Activated CD8-positive, alpha-beta memory T cell treated with anti-CD3 and anti-CD28 coated beads, Interleukin-2, amount 50 U/mL, for 1 hour (primary cell): ENCODE data around the gene PSMD11.

Experiments used
- DNase-seq: peaks from one replicate; pipeline ENCODE4 v3.0.0-alpha.2; 2020; ENCODE audit errors: extremely low read depth

Gene PSMD11

DNA sequence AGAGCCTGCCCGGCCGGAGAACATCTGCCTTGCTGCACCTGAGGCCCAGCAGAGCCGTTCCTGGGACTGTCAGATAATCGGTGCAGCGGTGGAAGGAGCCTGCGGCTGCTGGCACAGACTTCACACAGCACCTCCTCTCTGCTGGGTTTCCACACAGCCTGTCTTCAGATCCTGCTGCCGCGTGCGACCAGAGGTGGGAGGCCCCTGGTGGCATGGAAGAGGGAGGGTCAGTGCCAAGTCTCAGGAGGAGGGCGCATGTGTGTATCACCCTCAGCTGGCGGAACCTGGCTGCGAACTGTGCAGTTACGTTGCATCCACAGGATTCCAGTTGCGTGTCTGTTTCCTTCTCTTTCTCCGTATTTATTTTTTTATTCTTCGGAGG is 45.8 kb downstream of the PSMD11 start:
- DNase-seq = no peak

- DNase-seq = no peak
These were observed 47.3 kb downstream of the PSMD11 start for GRCh38 chr17:32491371-32492263.

- DNase-seq = no peak
These were observed 47.9 kb downstream of the PSMD11 start for GRCh38 chr17:32492264-32492589.

DNA sequence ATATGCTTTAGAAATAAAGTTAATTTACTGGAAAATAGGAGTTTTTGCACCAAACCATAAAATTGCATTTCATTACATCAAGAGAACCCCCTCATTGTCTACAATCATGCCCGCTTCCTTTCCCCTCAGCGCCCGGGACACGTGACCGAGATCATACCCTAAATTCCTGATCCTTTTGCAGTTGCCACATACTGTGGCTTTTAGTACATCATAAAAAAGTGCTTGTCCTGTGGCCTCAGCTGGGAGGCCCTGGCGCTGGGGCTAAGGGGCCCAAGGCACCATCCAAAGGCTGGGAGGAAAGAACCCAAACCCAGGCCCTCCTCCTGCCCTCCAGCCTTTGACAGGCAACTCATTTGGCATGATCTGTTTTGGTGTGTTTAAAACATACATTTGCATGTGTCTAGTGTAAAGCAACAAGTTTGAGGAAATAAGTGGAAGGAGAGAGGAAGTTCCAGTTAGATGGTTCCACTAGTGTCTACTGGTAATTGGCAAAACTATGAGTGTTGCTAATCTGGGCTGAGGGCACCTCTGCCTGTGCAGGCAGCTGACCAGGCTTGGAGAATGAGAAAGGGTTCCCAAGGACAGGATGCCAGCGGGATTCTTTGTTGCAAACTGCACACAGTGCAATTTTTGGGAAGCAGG is 48.5 kb downstream of the PSMD11 start:
- DNase-seq = no peak

DNA sequence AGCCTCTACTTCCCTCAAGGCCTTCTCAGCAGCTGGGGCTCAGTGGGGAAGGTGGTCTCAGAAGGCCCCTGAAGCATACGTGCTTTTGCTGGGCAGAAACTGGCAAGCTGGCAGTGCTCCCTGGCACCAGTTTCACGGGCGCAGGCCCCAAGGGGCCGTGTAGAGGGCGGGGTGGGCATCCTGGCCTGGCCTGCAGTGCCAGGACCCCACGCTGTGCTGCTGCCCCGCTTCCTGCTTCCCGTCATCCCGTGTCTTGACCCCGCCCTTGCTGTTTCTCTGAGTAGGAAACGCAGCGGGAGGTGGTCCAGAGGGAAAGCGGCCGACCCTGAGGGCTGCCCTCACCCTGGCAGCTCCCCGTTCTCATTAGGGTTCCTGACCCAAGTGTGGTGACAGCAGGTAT is 49.3 kb downstream of the PSMD11 start:
- no peak for DNase-seq

DNA sequence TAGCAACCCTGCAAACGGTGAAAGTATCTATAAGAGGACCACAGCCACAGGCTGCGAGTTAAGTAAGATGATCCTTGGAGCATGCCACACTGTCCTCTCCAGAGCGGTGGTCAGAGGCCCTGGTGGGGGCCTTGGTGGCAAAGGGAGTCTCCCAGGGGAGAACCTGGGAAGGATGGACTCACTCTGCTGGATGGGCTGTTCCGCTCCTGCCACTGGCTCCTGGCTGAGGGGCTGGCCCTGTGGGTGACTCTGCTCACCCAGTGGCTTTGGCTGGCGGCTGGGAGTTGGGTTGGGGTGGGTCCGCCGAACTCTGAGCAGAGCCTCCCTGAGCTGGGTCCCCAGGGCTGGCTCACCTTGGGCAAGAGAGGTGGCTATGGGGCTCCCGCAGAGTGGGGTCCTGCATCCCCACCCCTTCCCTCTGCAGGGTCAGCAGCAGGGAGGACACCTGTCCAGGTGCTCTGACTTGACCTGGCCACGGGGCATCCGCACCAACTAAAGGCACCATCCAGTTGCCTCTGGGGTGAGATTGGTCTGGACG is 49.7 kb downstream of the PSMD11 start:
- DNase-seq = no peak

GRCh38 chr17:32494621-32495358 is 50.5 kb downstream of the PSMD11 start:
- DNase-seq = no peak

- no peak for DNase-seq
These were observed 51.3 kb downstream of the PSMD11 start for GRCh38 chr17:32495359-32496231.

DNA sequence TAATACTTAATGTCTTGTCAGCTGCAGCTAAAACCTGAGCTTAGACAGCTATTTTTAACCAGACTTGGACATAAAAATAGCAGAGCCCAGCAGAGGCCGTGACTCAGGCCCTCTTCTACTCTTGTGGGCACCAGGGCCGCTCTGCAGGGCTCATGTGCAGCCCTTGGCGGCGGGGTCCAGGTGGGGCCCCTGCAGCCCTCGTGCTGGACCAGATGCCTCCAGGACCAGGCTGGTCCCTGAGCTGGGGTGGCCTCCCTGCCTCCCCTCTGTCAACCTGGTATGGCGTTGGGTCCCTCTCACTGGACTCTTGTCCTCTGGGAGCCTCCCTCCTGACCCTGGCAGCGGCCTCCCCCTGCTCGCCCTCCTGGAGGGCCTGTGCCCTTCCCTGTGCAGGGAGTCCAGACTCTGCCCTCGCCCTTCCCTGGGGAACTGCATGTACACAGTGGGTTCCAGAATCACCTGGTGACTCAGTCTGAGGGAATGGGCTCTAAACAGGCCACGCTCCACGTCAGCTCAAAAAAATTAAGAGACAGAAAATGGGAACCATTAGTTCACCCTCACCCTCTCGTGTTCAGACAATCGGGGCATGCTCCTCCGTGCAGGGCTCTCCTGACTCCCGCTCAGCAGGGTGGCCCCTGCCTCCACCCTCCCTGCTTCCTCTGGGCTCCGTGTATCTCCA is 52.2 kb downstream of the PSMD11 start:
- DNase-seq = no peak

DNA sequence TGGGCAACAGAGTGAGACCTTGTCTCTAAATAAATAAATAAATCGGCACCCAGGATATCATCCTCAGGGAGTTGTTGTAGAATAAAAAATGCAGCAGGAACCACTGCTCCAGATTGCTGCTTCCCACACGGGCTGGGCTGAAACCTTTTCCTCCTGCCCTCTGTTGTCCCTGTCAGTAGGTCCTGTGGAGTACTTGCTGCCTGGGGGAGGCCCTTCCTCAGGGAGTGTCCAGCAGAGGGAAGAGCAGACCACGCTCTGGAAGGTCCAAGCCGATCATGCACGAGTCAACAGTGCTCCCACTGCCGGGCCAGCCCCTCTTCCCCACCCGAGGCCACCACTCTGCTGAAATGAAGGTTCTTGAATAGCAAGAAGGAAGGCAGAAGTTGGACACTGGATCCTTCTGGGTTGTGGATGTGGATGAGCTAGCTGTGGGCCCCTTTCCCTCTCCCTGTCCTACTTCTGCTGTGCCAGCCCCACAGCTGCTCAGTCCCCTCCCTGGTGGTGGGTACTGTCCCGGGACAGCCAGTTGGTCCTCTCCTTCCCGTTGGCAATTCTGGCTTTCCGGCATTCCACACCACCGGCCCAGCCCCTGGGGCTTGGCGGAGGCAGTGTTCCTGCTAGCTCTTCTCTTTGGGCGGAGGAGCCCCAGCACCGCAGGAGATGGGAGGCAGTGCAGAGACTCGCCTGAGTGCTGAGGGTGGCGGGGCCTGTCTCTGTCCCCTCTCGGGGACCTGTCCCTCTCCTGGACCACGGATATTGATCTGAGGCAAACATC is 53.3 kb downstream of the PSMD11 start:
- no peak for DNase-seq

DNA sequence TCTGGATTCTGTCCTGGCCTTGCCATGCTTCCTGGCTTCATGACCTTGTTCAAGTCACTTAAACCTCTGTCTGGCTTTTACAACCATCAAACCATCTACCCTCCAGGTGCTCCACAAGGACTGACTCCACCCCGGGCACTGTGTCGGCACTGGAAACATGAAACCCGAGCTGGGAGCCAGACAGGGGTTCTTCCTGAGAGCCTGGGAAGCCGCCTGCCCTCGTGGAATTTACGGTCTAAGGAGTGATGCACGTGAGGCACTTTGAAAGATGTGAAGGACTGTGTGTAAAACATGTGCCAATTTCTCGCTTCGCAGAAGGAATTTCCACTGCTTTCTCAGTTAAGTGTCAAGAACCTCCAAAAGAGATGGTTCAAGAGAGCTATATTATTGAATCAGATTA is 54.1 kb downstream of the PSMD11 start:
- DNase-seq = no peak

- no peak for DNase-seq
These were observed 57.7 kb downstream of the PSMD11 start for GRCh38 chr17:32502013-32502412.

- DNase-seq = no peak
These were observed 58.4 kb downstream of the PSMD11 start for GRCh38 chr17:32502710-32503109.

DNA sequence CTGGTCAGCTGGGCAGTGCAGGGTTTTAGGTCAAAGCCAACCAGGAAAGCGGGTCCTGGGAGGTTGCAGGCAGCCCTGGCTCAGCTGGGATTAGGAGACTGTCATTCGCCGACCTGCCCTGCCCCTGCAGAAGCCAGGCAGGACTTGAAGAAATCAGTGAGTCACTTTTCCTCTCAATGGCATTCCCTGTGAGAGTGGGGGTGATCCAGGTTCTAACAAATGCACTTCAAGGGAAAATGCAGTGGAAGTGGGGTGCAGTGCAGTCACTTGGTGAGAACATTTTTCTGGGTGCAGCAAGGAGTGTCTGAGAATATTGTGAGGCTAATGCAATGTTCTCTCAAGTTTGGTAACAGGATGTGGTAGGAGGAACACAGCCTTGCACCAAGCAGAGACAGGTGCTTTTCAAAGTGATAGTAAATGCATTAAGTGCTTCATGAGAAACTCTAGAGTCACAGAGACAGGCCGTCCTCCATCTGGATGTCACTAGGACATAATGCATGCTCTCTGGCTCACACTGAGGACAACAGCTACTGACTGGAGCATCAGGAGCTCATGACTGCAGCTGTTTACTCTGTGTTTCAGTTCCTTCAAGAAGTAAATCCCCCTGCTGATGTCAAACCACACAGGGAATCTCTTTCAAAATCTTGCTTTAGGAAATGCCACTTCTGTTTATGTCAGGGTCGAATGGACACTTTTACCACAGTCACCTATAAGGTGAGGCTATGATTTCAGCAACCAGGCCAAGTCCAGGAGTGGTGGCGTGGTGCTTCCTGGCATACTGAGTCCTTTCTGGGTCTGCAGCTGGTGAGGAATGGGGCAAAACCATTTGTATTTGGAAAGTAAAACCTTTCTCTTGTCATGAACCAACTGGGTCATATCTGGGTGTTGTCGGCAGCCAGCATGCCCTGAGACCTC is 59.2 kb downstream of the PSMD11 start:
- no peak for DNase-seq

GRCh38 chr17:32504166-32504990 is 60.1 kb downstream of the PSMD11 start:
- no peak for DNase-seq

GRCh38 chr17:32508926-32509325 is 64.6 kb downstream of the PSMD11 start:
- no peak for DNase-seq

GRCh38 chr17:32510466-32510865 is 66.2 kb downstream of the PSMD11 start:
- DNase-seq = no peak

DNA sequence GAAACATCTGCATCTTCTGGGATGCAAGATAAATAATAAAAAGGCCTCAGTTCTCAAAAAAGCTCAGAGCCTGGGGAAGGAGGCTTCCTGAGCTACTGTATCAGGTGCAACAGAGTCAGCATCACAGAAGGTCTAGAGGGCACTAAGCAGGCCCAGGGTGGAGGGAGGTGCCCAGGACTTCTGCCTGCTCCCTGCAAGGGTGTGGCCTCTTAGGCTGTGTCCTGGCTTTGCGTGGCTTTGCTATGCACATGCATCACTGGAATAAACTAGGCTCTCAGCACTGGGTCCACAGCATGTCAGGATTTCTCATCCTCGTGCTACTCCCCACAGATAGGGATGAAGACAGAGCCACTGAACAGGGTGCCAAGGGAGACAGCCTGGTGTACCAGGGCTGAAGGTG is 68.0 kb downstream of the PSMD11 start:
- no peak for DNase-seq
